GM19372 (cell line): ENCODE measurements around the gene FOSL1.
A peak's percentile ranks its signal among the peaks of the same experiment; 100 is the strongest.
"Not testable (repeated sequence)": the region's sequence is repeated elsewhere in the genome, so short reads cannot be mapped to it uniquely, and the experiment has no call there.

Experiments used
- ATAC-seq: cut with Tn5 transposase; IDR thresholded peaks from one replicate; pipeline ENCODE4 v1.9.1; 2021; ENCODE audit warnings: mild to moderate bottlenecking, low read depth, moderate library complexity; ENCODE audit not compliant: unreplicated experiment

FOSL1 gene

DNA sequence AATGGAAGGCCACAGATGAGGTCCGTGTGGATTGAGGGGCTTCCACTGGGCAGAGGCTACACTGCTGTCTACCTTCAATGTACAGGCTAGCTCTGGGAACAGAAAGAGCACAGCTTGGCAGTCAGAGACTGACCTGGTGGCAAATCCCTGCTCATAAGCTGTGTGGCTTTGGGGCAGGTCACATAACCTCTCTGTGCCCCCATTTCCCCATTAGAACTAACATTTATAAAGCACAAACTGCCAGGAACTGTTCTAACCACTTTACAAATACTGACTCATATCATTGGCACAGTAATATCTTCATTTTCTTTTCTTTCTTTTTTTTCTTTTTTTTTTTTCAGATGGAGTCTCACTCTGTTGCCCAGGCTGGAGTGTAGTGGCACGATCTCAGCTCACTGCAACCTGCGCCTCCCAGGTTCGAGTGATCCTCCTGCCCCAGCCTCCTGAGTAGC, 3.1 kb downstream of the FOSL1 start:
- ATAC-seq: no peak

DNA sequence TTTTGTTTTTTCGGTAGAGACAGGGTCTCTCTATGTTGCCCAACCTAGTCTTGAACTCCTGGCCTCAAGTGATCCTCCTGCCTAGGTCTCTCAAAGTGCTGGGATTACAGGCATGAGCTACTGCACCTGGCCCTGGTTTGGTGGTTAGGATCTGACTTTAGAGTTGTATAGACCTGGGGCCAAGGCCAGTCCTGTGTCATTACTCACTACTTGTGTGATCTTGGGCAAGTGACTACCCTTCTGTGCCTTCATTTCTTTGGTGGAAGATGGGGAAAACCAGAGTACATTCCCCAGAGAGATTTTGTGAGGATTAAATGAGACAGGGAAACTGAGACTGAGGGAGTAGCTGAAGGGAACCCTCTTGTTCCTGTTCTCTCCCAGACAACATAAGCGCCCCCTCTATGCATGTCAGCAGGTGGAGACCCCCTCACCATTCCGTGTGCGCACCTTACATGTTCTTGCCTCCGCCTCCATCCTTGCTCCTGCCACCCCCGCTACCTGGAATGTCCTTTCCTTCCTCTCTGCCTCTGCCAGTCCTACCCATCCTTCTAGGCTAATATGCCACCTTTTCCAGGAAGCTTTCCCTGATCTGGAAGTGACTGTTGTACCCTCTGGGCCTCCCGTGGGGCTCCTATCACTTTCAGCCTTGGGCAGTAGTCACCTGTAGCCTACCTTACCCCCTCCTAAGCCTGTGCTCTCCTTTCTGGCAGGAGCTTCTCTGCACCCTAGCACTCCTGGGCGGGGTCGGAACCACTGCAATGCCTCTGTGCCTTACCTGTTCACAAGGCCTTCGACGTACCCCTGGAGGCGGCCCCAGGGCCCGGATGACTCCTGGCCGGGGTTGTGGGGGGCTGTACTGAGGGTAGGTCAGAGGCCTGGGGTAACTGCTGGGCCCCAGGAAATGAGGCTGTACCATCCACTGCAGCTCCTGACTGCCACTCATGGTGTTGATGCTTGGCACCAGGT, 3.9 kb downstream of the FOSL1 start:
- no peak for ATAC-seq

GRCh38 chr11:65895482-65895981, 4.7 kb downstream of the FOSL1 start:
- ATAC-seq: no peak

- no peak for ATAC-seq
Observed at GRCh38 chr11:65894034-65894591, 6.1 kb downstream of the FOSL1 start.

DNA sequence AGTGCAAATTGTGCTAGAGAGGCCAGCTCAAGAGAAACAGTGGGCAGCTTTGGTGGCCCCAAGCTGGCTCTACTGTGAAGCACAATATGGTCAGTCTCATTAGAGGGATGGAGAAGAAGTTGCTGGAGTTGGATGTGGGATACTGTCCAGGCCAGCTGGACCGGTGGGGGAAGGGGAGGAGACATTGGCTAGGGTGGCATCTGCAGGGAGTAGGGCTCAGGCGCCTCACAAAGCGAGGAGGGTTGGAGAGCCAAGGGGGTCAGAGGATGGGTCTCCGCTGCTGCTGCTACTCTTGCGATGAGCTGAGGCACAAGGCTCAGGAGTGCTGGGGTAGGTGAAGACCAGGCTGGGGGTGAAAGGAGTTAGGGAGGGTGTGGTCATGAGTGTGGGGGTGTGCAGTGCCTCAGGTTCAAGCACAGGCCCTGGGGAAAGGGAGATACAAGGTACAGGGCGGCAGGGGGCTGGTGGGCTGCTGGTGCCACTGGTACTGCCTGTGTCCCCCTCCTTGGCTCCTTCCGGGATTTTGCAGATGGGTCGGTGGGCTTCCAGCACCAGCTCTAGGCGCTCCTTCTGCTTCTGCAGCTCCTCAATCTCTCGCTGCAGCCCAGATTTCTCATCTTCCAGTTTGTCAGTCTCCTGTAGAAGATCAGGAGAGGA, 7.4 kb downstream of the FOSL1 start:
- ATAC-seq: no peak

- not testable (repeated sequence) for ATAC-seq
Observed at GRCh38 chr11:65892137-65892540, 8.0 kb downstream of the FOSL1 start.

GRCh38 chr11:65891219-65892136, 8.7 kb downstream of the FOSL1 start:
- ATAC-seq: no peak

- ATAC-seq: peak; percentile 48
Observed at GRCh38 chr11:65890324-65891218, 9.6 kb downstream of the FOSL1 start, which contains the start of gene CCDC85B. Gene CCDC85B, plus strand, starts transcription at chr11:65890673. Its CDS starts 111 bp downstream, at chr11:65890784.

DNA sequence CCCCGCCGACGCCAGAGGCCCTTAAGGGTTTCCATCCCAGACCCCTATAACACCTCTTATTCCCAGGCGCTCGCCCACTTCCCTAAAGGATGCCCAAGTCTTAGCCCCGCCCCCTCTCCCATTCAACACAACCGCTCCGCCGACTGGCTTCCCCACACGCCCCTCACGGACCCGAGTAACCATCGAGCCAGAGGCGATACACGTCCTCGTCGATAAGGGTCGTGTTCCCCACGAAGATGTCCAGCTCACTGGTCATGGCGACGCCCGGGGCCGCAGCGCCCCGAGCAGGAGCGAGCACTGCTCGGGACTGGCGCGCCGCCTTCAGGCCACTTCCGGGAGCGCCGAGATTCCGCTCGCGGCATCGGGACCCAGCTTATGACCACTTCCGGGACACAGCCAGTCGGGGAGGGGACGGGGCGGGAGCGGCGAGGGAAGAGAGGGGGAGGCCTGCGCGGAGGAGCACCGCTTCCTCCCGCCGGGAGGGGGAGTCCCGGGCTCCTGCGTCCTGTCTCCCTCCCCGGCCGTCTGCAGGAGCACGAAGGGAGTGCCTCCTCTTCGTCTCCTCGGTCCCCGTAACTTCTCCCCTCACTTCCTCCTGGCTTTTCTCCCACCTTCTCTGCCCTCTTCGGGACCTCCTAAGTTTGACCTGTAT, 11.9 kb downstream of the FOSL1 start, which contains the start of gene FIBP:
FIBP (minus strand) TSS at position 309 of the 652 bp plus-strand sequence; CDS start at position 256, 53 bp downstream.
- ATAC-seq: peak; percentile 52

DNA sequence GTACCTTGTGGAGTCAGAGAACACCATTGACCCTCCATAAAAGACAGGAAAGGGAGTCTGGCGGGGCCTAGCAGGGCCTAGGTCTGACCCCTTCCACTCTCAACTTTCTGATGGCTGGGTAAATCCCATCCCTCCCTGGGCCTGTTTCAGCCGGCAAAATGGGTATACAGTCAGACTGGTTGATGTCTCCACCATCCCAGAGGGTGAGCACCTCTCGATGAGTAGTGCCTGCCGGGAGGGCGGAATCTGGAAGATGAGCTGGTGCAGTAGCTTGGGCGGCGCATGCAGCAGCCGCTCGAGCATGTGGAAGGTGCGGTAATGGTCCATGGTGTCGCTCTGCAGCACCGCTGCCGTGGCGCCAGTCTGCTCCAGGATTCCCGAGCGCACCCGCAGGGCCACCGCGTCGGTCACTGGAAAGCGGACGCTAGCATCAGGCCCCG, 12.4 kb downstream of the FOSL1 start:
- ATAC-seq: no peak

DNA sequence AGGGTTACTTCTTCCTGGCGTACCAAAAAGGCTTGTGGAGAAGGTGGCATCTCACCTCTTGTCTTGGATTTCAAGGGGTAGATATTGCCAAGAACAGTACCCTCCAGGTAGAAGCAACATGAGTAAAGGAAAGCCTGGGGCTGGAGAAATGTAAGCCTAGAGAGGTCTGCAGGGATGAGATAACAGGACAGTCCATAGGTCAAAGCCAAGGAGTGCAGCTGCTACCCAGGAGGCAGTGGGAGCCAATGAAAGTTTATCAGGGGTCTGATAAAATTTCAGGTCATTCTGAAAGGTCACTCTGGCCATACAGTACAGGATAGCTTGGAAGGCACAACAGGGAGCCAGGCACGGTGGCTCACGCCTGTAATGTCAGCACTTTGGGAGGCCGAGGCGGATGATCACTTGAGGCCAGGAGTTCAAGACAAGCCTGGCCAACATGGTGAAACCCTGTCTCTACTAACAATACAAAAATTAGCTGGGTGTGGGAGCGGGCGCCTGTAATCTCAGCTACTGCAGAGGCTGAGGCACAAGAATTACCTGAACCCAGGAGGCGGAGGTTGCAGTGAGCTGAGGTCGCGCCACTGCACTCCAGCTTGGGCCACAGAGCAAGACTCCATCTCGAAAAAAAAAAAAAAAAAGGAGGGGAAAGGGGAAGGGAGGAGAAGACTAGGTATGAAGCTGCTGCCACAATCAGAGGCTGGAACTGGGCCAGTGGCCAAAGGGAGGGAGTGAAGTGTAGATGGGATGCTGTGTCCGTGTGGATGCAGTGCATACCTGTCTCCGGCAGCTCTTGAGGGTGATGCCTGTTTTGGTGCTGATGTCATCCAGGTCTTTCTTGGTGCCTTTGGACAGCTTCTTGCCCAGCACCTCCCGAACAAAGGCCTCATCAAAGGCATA, 13.1 kb downstream of the FOSL1 start:
- no peak for ATAC-seq

GRCh38 chr11:65885808-65886536, 14.2 kb downstream of the FOSL1 start:
- ATAC-seq: no peak

DNA sequence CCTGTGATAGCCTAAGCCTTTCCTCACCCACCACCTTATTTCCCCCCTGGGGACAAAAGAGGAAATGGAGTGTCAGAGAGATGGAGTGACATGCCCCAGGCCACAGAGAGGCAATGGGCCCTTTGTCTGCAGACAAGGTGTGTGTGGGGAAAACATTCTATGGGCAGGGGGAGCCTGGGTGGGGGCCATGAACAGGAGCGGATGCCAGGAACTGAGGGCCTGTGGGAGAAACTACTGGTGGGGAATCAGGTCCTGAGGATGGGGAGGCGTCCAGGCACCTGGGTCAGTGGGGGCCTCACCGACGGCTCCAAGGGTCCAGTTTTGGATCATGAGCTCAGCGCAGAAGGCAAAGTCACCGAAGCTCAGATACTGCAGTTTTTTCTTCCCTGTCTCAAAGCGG, 15.0 kb downstream of the FOSL1 start:
- ATAC-seq: no peak

- no peak for ATAC-seq
Observed at GRCh38 chr11:65884716-65885092, 15.5 kb downstream of the FOSL1 start.

DNA sequence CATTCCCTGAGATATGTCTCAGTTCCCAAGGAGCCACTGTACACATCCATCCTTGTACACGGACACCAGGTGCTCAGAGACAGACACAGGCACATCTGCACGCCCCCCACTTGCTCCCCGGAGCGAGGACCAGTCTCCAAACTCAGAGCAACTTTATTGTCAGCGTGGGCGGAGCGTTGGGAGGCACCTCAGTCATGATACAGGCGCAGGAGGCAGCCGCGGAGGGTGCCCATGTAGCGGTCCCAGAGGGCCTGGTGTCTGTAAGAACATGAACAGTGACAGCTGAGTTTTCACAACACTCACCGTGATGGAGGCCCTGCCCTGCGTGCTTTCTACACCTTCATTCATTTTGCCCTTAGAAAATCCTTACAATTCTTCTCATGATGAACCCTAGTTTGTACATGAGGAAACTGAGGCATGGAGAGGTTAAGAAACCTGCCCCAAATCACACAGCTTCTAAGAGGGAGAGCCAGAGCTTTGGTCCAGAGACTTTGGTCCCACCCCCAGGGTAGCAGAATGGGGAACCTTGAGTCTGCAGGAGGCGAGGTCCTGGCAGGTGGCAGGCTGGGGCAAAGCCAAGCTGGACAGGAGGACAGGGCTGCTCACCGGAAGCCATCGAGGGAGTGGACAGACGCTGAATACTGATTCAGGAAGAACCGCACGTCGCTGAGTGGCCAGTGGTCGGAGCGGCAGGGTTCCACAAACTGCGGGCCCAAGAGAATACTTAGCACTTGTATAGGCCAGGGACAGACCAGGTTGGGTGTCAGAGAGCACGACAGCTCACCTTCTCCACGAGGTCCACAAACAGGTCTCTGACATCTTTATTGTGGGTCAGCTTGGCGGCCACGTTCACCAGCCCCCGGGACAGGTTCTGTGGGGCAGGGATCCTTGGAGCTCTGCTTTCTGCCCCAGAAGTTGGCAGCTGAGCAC, 16.1 kb downstream of the FOSL1 start:
- no peak for ATAC-seq
